CD8-positive, alpha-beta memory T cell (primary cell): ENCODE measurements around the gene RFESD. TPM values are rescaled to one million over a fixed set of nuclear protein-coding genes. Genes with fewer than 3 reads are reported as not detected.

Source experiments
- CTCF ChIA-PET: fragments of 350-600 bp; sonication (Branson Sonifier 250); formaldehyde crosslinking; loops from one replicate; lab custom pipeline; 2021; ENCODE audit warnings: antibody characterized with exemption; lab: Charles Lee
- POLR2A ChIA-PET: fragments of 350-600 bp; sonication (Branson Sonifier 250); formaldehyde crosslinking; loops from one replicate; lab custom pipeline; 2021; ENCODE audit warnings: antibody characterized with exemption; lab: Charles Lee
- DNase-seq, 5 donors: peaks; one replicate each; pipeline versions ENCODE4 v3.0.0 to v3.0.0-alpha.2; 2020 to 2022; ENCODE audit warnings: mixed read lengths in 1 of 5
- H3K27ac ChIP-seq: one replicate; pipeline ENCODE4 v1.7.0; 2013; ENCODE audit warnings: low read depth, mild to moderate bottlenecking, low read length, moderate library complexity
- H3K27me3 ChIP-seq: 2 replicates; pipeline ENCODE4 v1.7.0; 2013; ENCODE audit warnings: low read length, mild to moderate bottlenecking; ENCODE audit not compliant: insufficient read depth, poor library complexity, severe bottlenecking
- H3K36me3 ChIP-seq: 2 replicates; pipeline ENCODE4 v1.7.0; 2013; ENCODE audit warnings: mild to moderate bottlenecking, low read length, moderate library complexity; ENCODE audit not compliant: insufficient read depth
- H3K4me1 ChIP-seq: 2 replicates; pipeline ENCODE4 v1.7.0; 2013; ENCODE audit warnings: mild to moderate bottlenecking, low read length, moderate library complexity; ENCODE audit not compliant: insufficient read depth
- H3K4me3 ChIP-seq: 2 replicates; pipeline ENCODE4 v1.7.0; 2013; ENCODE audit warnings: mild to moderate bottlenecking, low read length
- H3K9me3 ChIP-seq: 2 replicates; pipeline ENCODE4 v1.7.0; 2013; ENCODE audit warnings: mild to moderate bottlenecking, low read length
- H3K27ac Mint-ChIP-seq, 8 donors: one replicate each; pipeline ENCODE4 v1.8.0; 2020 to 2021; ENCODE audit warnings: mixed read lengths in 8 of 8, mild to moderate bottlenecking in 6 of 8, inconsistent platforms in 3 of 8, moderate library complexity in 3 of 8
- H3K27me3 Mint-ChIP-seq, 2 donors: one replicate each; pipeline ENCODE4 v1.8.0; 2020 to 2021; ENCODE audit warnings: mixed read lengths in 2 of 2, mild to moderate bottlenecking in 1 of 2, moderate library complexity in 1 of 2
- H3K36me3 Mint-ChIP-seq, 3 donors: one replicate each; pipeline ENCODE4 v1.8.0; 2020 to 2021; ENCODE audit warnings: mixed read lengths in 3 of 3, inconsistent platforms in 1 of 3, mild to moderate bottlenecking in 1 of 3
- H3K4me1 Mint-ChIP-seq, 3 donors: one replicate each; pipeline ENCODE4 v1.8.0; 2020 to 2021; ENCODE audit warnings: mixed read lengths in 3 of 3, inconsistent platforms in 1 of 3, mild to moderate bottlenecking in 1 of 3
- H3K4me3 Mint-ChIP-seq, 7 donors: one replicate each; pipeline ENCODE4 v1.8.0; 2020 to 2021; ENCODE audit warnings: mixed read lengths in 7 of 7, mild to moderate bottlenecking in 6 of 7, moderate library complexity in 4 of 7, inconsistent platforms in 2 of 7
- H3K9me3 Mint-ChIP-seq, 5 donors: one replicate each; pipeline ENCODE4 v1.8.0; 2020 to 2022; ENCODE audit warnings: mixed read lengths in 5 of 5, mild to moderate bottlenecking in 3 of 5, moderate library complexity in 2 of 5, inconsistent platforms in 1 of 5
- polyA plus RNA-seq: library from polyadenylated mRNA; unstranded; fragments of 300-500 nt; fragmentation: Illumina TruSeq; gene quantifications from one replicate; pipeline ENCODE4 v1.2.3, GENCODE V29; 2021
- total RNA-seq, 2 experiments: library from RNA; stranded (reverse); gene quantifications; one replicate each; pipeline ENCODE4 v1.2.3, GENCODE V29; 2021

The RFESD gene
- total and polyA plus RNA-seq, 3 experiments from 2014 or later: 4.2 to 7.2 (median 5.4) TPM

GRCh38 chr5:95652849-95653248 is 6.3 kb downstream of the RFESD start:
- peaks cover 9% of the 10 kb centered on the region for H3K4me1 ChIP-seq
- CTCF ChIA-PET: interaction anchor here (1.3 to 2.0 kb wide), 2 partner anchors 12 to 21 kb away, joined by 3 to 7 read pairs; no protein-coding TSS in a partner anchor
- POLR2A ChIA-PET: no interaction called here
- Mint-ChIP-seq H3K9me3 (no peaks in the 10 kb centered on the region), H3K36me3 (peaks cover 4 to 35% (median 15%) of the 10 kb centered on the region in 3 donors), H3K27ac (no peak overlapping the region), H3K27me3 (no peaks in the 10 kb centered on the region), H3K4me3 (no peak overlapping the region), H3K4me1 (peaks cover 4 to 5% (median 4%) of the 10 kb centered on the region in 3 donors)
- peaks cover 10% of the 10 kb centered on the region for H3K36me3 ChIP-seq
- H3K9me3 ChIP-seq: no peaks in the 10 kb centered on the region
- H3K4me3 ChIP-seq: no peak overlapping the region
- H3K27me3 ChIP-seq: no peaks in the 10 kb centered on the region
- H3K27ac ChIP-seq: no peak overlapping the region
- DNase-seq: no peak

- ChIA-PET POLR2A (no interaction called here), CTCF (interaction anchor here (1.3 kb wide), 1 partner anchor 23 kb away, joined by 3 read pairs; no protein-coding TSS in a partner anchor)
- Mint-ChIP-seq H3K36me3 (peaks cover 4 to 37% (median 16%) of the 10 kb centered on the region in 3 donors), H3K27me3 (no peaks in the 10 kb centered on the region), H3K27ac (no peak overlapping the region), H3K4me1 (no peaks in the 10 kb centered on the region), H3K9me3 (no peaks in the 10 kb centered on the region), H3K4me3 (no peak overlapping the region)
- Histone ChIP-seq H3K4me1 (no peaks in the 10 kb centered on the region), H3K27ac (no peak overlapping the region), H3K9me3 (no peaks in the 10 kb centered on the region), H3K4me3 (no peak overlapping the region), H3K27me3 (no peaks in the 10 kb centered on the region), H3K36me3 (peaks cover 10% of the 10 kb centered on the region)
- no peak for DNase-seq
Observed at GRCh38 chr5:95654196-95654595, 7.6 kb downstream of the RFESD start.

GRCh38 chr5:95655575-95655974 is 9.0 kb downstream of the RFESD start:
- peaks cover 10% of the 10 kb centered on the region for H3K36me3 ChIP-seq
- H3K9me3 Mint-ChIP-seq: no peaks in the 10 kb centered on the region
- H3K4me3 Mint-ChIP-seq: no peak overlapping the region
- no peaks in the 10 kb centered on the region for H3K27me3 ChIP-seq
- H3K36me3 Mint-ChIP-seq: peaks cover 4 to 37% (median 18%) of the 10 kb centered on the region in 3 donors
- no peaks in the 10 kb centered on the region for H3K4me1 Mint-ChIP-seq
- POLR2A ChIA-PET: no interaction called here
- no peak for DNase-seq
- H3K4me3 ChIP-seq: no peak overlapping the region
- H3K9me3 ChIP-seq: no peaks in the 10 kb centered on the region
- no peaks in the 10 kb centered on the region for H3K27me3 Mint-ChIP-seq
- no peak overlapping the region for H3K27ac ChIP-seq
- H3K27ac Mint-ChIP-seq: no peak overlapping the region
- CTCF ChIA-PET: interaction anchor here (1.7 kb wide), 1 partner anchor 9 kb away, joined by 4 read pairs; the partner anchor contains the start of gene RFESD
- no peaks in the 10 kb centered on the region for H3K4me1 ChIP-seq

GRCh38 chr5:95660060-95660459 is 13.5 kb downstream of the RFESD start:
- peaks cover 0 to 17% (median 8%) of the 10 kb centered on the region in 3 donors for H3K36me3 Mint-ChIP-seq
- H3K4me3 Mint-ChIP-seq: no peak overlapping the region
- H3K4me1 ChIP-seq: peaks cover 6% of the 10 kb centered on the region
- H3K27me3 Mint-ChIP-seq: no peaks in the 10 kb centered on the region
- no peak overlapping the region for H3K27ac Mint-ChIP-seq
- no peak overlapping the region for H3K27ac ChIP-seq
- H3K4me3 ChIP-seq: no peak overlapping the region
- ChIA-PET POLR2A (no interaction called here), CTCF (no interaction called here)
- H3K27me3 ChIP-seq: no peaks in the 10 kb centered on the region
- peaks cover 3 to 4% (median 3%) of the 10 kb centered on the region in 3 donors for H3K4me1 Mint-ChIP-seq
- DNase-seq: no peak
- H3K9me3 Mint-ChIP-seq: no peaks in the 10 kb centered on the region
- H3K9me3 ChIP-seq: no peaks in the 10 kb centered on the region
- no peaks in the 10 kb centered on the region for H3K36me3 ChIP-seq

- Histone ChIP-seq H3K27ac (no peak overlapping the region), H3K4me3 (no peak overlapping the region), H3K9me3 (no peaks in the 10 kb centered on the region), H3K36me3 (no peaks in the 10 kb centered on the region), H3K27me3 (no peaks in the 10 kb centered on the region), H3K4me1 (peaks cover 6% of the 10 kb centered on the region)
- no peaks in the 10 kb centered on the region for H3K27me3 Mint-ChIP-seq
- H3K4me1 Mint-ChIP-seq: peaks cover 3 to 4% (median 3%) of the 10 kb centered on the region in 3 donors
- no peak for DNase-seq
- no peaks in the 10 kb centered on the region for H3K9me3 Mint-ChIP-seq
- peaks cover 0 to 4% (median 1%) of the 10 kb centered on the region in 3 donors for H3K36me3 Mint-ChIP-seq
- no peak overlapping the region for H3K27ac Mint-ChIP-seq
- no peak overlapping the region for H3K4me3 Mint-ChIP-seq
- ChIA-PET POLR2A (no interaction called here), CTCF (interaction anchor here (3.7 kb wide), 1 partner anchor 118 kb away, joined by 15 read pairs; no protein-coding TSS in a partner anchor)
Observed at GRCh38 chr5:95662946-95663345, 16.4 kb downstream of the RFESD start.

GRCh38 chr5:95664204-95664786 is 17.7 kb downstream of the RFESD start:
- Mint-ChIP-seq H3K4me3 (no peak overlapping the region), H3K4me1 (peaks cover 3 to 4% (median 3%) of the 10 kb centered on the region in 3 donors), H3K9me3 (no peaks in the 10 kb centered on the region), H3K36me3 (peaks cover 0 to 2% (median 0%) of the 10 kb centered on the region in 3 donors), H3K27me3 (no peaks in the 10 kb centered on the region), H3K27ac (no peak overlapping the region)
- Histone ChIP-seq H3K36me3 (no peaks in the 10 kb centered on the region), H3K27me3 (no peaks in the 10 kb centered on the region), H3K27ac (no peak overlapping the region), H3K9me3 (no peaks in the 10 kb centered on the region), H3K4me3 (no peak overlapping the region), H3K4me1 (peaks cover 6% of the 10 kb centered on the region)
- peak in 3 of 5 donors; percentile 7 to 17 (median 8) for DNase-seq
- ChIA-PET CTCF (interaction anchor here (0.7 to 3.7 kb wide), 12 partner anchors 9 to 182 kb away, joined by 3 to 15 read pairs (median 4); partner anchors contain the start of genes GLRX, RFESD and RHOBTB3), POLR2A (no interaction called here)

- H3K27ac ChIP-seq: no peak overlapping the region
- Mint-ChIP-seq H3K4me1 (peaks cover 3 to 4% (median 3%) of the 10 kb centered on the region in 3 donors), H3K27me3 (peaks cover 0 to 2% of the 10 kb centered on the region in 2 donors), H3K9me3 (no peaks in the 10 kb centered on the region), H3K27ac (no peak overlapping the region), H3K4me3 (no peak overlapping the region), H3K36me3 (no peaks in the 10 kb centered on the region)
- POLR2A ChIA-PET: no interaction called here
- no peaks in the 10 kb centered on the region for H3K9me3 ChIP-seq
- peaks cover 6% of the 10 kb centered on the region for H3K4me1 ChIP-seq
- no peaks in the 10 kb centered on the region for H3K27me3 ChIP-seq
- no peak for DNase-seq
- no peaks in the 10 kb centered on the region for H3K36me3 ChIP-seq
- CTCF ChIA-PET: interaction anchor here (1.1 to 1.5 kb wide), 2 partner anchors 23 to 114 kb away, joined by 3 to 4 read pairs; no protein-coding TSS in a partner anchor
- H3K4me3 ChIP-seq: no peak overlapping the region
Observed at GRCh38 chr5:95667061-95667618, 20.6 kb downstream of the RFESD start.

- H3K27ac Mint-ChIP-seq: peak overlapping the region in 1 of 8 donors; percentile 53
- ChIA-PET POLR2A (no interaction called here), CTCF (interaction anchor here (1.1 kb wide), 1 partner anchor 114 kb away, joined by 4 read pairs; no protein-coding TSS in a partner anchor)
- H3K9me3 ChIP-seq: no peaks in the 10 kb centered on the region
- peaks cover 3 to 4% (median 3%) of the 10 kb centered on the region in 3 donors for H3K4me1 Mint-ChIP-seq
- DNase-seq: no peak
- H3K27me3 ChIP-seq: no peaks in the 10 kb centered on the region
- no peaks in the 10 kb centered on the region for H3K36me3 ChIP-seq
- H3K27me3 Mint-ChIP-seq: peaks cover 0 to 2% of the 10 kb centered on the region in 2 donors
- H3K36me3 Mint-ChIP-seq: no peaks in the 10 kb centered on the region
- no peak overlapping the region for H3K4me3 Mint-ChIP-seq
- H3K4me1 ChIP-seq: peaks cover 6% of the 10 kb centered on the region
- no peak overlapping the region for H3K27ac ChIP-seq
- no peaks in the 10 kb centered on the region for H3K9me3 Mint-ChIP-seq
- no peak overlapping the region for H3K4me3 ChIP-seq
Observed at GRCh38 chr5:95667678-95668077, 21.1 kb downstream of the RFESD start.
